GM23338 (cell line): ENCODE data around the gene MBNL1. TPM values are rescaled to one million over a fixed set of nuclear protein-coding genes. Genes with fewer than 3 reads are reported as not detected.
A peak's percentile ranks its signal among the peaks of the same experiment; 100 is the strongest.

Source experiments
- ATAC-seq: fragments of 200-7000 bp; cut with Tn5 transposase; 3 replicates; pipeline ENCODE4 v1.9.1; 2020
- DNase-seq: peaks from one replicate; pipeline ENCODE4 v3.0.0-alpha.2; 2015; ENCODE audit warnings: low spot score
- H2AFZ ChIP-seq: fragments of 200-600 bp; sonication (generic); 2 replicates; pipeline ENCODE4 v1.8.0; 2016; ENCODE audit warnings: antibody characterized with exemption, mild to moderate bottlenecking, moderate library complexity
- H3F3A ChIP-seq: fragments of 200-600 bp; sonication (generic); replicated peaks from 2 replicates; pipeline ENCODE4 v1.8.0; 2017; ENCODE audit warnings: antibody characterized with exemption, mixed run types, low read depth
- H3K27ac ChIP-seq: fragments of 200-600 bp; sonication (generic); 2 replicates; pipeline ENCODE4 v1.6.1; 2016; ENCODE audit warnings: low read depth
- H3K27me3 ChIP-seq: fragments of 200-600 bp; sonication (generic); 2 replicates; pipeline ENCODE4 v1.8.0; 2016; ENCODE audit warnings: mild to moderate bottlenecking, mixed run types, moderate library complexity; ENCODE audit not compliant: insufficient read depth
- H3K36me3 ChIP-seq: fragments of 200-600 bp; sonication (generic); 2 replicates; pipeline ENCODE4 v1.8.0; 2016; ENCODE audit warnings: mild to moderate bottlenecking; ENCODE audit not compliant: insufficient read depth
- H3K4me1 ChIP-seq: fragments of 200-600 bp; sonication (generic); 2 replicates; pipeline ENCODE4 v1.8.0; 2016; ENCODE audit warnings: mild to moderate bottlenecking, moderate library complexity; ENCODE audit not compliant: insufficient read depth
- H3K4me2 ChIP-seq: fragments of 200-600 bp; sonication (generic); 2 replicates; pipeline ENCODE4 v1.7.1; 2017; ENCODE audit warnings: mixed run types
- H3K4me3 ChIP-seq: fragments of 200-600 bp; sonication (generic); 2 replicates; pipeline ENCODE4 v1.6.1; 2016; ENCODE audit warnings: mixed run types
- H3K79me2 ChIP-seq: fragments of 200-600 bp; sonication (generic); replicated peaks from 2 replicates; pipeline ENCODE4 v1.8.0; 2017; ENCODE audit warnings: mild to moderate bottlenecking; ENCODE audit not compliant: insufficient read depth
- H3K9me2 ChIP-seq: fragments of 200-600 bp; sonication (generic); 2 replicates; pipeline ENCODE4 v1.8.0; 2017; ENCODE audit not compliant: insufficient read depth
- H4K20me1 ChIP-seq: fragments of 200-600 bp; sonication (generic); replicated peaks from 2 replicates; pipeline ENCODE4 v1.8.0; 2017; ENCODE audit warnings: mild to moderate bottlenecking; ENCODE audit not compliant: insufficient read depth
- H3K27ac Mint-ChIP-seq: 2 replicates; pipeline ENCODE4 v1.8.0; 2020; ENCODE audit warnings: inconsistent platforms, mild to moderate bottlenecking, moderate library complexity, mixed read lengths
- H3K27me3 Mint-ChIP-seq: 3 replicates; pipeline ENCODE4 v1.8.0; 2022; ENCODE audit warnings: low read depth, mild to moderate bottlenecking, moderate library complexity, mixed read lengths, inconsistent platforms; ENCODE audit not compliant: insufficient read depth, poor library complexity
- H3K36me3 Mint-ChIP-seq: 3 replicates; pipeline ENCODE4 v1.8.0; 2021; ENCODE audit warnings: low read depth, mild to moderate bottlenecking, inconsistent platforms, moderate library complexity, mixed read lengths
- H3K4me1 Mint-ChIP-seq: 3 replicates; pipeline ENCODE4 v1.8.0; 2020; ENCODE audit warnings: mild to moderate bottlenecking, inconsistent platforms, mixed read lengths
- H3K4me3 Mint-ChIP-seq: 3 replicates; pipeline ENCODE4 v1.8.0; 2021; ENCODE audit warnings: moderate library complexity, mild to moderate bottlenecking, inconsistent platforms, mixed read lengths
- H3K9me3 Mint-ChIP-seq: 3 replicates; pipeline ENCODE4 v1.8.0; 2020; ENCODE audit warnings: moderate library complexity, mild to moderate bottlenecking, inconsistent platforms, mixed read lengths
- STAT1 ChIP-seq: IDR thresholded peaks from one replicate; pipeline ENCODE4 v1.6.1; 2016; ENCODE audit warnings: antibody characterized with exemption; ENCODE audit not compliant: unreplicated experiment
- polyA plus RNA-seq: library from polyadenylated mRNA; unstranded; fragments of >200 nt; fragmentation: Nextera tagmentation; extraction: Ambion mirVana; gene quantifications from 2 replicates; pipeline ENCODE4 v1.2.1, GENCODE V29; 2016
- total RNA-seq: library from RNA; depleted of rRNA; stranded (reverse); fragments of >200 nt; shearing (Covaris generic); gene quantifications from 2 replicates; pipeline ENCODE4 v1.2.3, GENCODE V29; 2014
- TF ChIP-seq, protein P1 (sequence below): fragments of 250-450 bp; sonication (Bioruptor Pico); IDR thresholded peaks from 2 replicates; pipeline ENCODE4 v1.5.0; 2020; ENCODE audit warnings: mild to moderate bottlenecking, moderate library complexity
- TF ChIP-seq, protein P2 (sequence below): IDR thresholded peaks from one replicate; pipeline ENCODE4 v1.6.1; 2018; ENCODE audit warnings: antibody characterized with exemption; ENCODE audit not compliant: unreplicated experiment
- TF ChIP-seq, protein P3 (sequence below): IDR thresholded peaks from 2 replicates; pipeline ENCODE4 v1.6.1; 2016; ENCODE audit warnings: antibody characterized with exemption

MBNL1 gene
- total and polyA plus RNA-seq, 2 experiments from 2014 or later = 9.4 to 23.2 TPM

DNA sequence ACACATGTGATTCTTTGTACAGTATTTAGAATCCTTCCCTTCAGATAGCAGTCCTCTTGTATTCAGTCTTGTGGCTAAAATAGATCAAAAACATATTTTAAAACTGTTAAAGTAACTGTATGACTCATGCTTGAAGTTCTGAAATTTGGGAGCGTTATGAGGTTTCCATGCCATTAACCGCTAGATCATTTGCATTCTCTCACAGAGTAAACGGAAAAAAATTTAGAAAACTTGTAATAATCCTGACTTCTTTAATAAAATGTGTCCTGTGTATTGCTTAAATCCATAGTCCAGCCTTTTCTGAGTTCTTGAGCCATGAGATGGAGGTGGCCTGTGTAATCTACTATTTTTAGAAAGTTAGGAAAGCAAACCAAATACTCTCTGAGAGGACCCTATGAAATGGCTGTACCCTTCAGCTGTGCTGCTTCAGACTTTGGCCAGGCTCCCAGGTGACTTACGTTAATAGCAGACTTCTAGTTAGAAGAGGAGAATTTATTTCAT lies 33.8 kb downstream of the MBNL1 start (continued):
- TF ChIP-seq, protein P1, sequence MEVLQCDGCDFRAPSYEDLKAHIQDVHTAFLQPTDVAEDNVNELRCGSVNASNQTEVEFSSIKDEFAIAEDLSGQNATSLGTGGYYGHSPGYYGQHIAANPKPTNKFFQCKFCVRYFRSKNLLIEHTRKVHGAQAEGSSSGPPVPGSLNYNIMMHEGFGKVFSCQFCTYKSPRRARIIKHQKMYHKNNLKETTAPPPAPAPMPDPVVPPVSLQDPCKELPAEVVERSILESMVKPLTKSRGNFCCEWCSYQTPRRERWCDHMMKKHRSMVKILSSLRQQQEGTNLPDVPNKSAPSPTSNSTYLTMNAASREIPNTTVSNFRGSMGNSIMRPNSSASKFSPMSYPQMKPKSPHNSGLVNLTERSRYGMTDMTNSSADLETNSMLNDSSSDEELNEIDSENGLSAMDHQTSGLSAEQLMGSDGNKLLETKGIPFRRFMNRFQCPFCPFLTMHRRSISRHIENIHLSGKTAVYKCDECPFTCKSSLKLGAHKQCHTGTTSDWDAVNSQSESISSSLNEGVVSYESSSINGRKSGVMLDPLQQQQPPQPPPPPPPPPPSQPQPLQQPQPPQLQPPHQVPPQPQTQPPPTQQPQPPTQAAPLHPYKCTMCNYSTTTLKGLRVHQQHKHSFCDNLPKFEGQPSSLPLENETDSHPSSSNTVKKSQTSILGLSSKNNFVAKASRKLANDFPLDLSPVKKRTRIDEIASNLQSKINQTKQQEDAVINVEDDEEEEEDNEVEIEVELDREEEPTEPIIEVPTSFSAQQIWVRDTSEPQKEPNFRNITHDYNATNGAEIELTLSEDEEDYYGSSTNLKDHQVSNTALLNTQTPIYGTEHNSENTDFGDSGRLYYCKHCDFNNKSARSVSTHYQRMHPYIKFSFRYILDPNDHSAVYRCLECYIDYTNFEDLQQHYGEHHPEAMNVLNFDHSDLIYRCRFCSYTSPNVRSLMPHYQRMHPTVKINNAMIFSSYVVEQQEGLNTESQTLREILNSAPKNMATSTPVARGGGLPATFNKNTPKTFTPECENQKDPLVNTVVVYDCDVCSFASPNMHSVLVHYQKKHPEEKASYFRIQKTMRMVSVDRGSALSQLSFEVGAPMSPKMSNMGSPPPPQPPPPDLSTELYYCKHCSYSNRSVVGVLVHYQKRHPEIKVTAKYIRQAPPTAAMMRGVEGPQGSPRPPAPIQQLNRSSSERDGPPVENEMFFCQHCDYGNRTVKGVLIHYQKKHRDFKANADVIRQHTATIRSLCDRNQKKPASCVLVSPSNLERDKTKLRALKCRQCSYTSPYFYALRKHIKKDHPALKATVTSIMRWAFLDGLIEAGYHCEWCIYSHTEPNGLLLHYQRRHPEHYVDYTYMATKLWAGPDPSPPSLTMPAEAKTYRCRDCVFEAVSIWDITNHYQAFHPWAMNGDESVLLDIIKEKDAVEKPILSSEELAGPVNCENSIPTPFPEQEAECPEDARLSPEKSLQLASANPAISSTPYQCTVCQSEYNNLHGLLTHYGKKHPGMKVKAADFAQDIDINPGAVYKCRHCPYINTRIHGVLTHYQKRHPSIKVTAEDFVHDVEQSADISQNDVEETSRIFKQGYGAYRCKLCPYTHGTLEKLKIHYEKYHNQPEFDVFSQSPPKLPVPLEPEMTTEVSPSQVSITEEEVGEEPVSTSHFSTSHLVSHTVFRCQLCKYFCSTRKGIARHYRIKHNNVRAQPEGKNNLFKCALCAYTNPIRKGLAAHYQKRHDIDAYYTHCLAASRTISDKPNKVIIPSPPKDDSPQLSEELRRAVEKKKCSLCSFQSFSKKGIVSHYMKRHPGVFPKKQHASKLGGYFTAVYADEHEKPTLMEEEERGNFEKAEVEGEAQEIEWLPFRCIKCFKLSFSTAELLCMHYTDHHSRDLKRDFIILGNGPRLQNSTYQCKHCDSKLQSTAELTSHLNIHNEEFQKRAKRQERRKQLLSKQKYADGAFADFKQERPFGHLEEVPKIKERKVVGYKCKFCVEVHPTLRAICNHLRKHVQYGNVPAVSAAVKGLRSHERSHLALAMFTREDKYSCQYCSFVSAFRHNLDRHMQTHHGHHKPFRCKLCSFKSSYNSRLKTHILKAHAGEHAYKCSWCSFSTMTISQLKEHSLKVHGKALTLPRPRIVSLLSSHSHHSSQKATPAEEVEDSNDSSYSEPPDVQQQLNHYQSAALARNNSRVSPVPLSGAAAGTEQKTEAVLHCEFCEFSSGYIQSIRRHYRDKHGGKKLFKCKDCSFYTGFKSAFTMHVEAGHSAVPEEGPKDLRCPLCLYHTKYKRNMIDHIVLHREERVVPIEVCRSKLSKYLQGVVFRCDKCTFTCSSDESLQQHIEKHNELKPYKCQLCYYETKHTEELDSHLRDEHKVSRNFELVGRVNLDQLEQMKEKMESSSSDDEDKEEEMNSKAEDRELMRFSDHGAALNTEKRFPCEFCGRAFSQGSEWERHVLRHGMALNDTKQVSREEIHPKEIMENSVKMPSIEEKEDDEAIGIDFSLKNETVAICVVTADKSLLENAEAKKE (CRISPR knock-in tag) = no peak
- TF ChIP-seq STAT1 = no peak

DNA sequence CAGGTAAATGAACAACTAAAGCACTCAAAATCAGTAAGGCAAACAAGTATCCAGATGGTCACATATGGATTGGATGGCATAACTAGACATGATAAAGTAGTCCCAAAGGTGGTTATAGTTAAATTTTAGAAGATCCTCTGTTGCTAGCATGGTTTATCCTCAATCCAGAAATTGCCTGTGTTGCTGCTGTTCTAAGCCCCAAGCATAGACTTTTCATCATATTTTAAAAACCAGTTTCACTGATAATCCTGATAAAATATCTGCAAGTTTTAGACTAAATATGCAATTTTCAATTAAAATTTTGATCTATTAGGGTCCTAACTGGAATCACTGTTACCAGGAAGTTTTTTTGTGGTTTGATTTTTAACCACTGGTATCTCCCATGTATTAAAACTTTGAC lies 35.4 kb downstream of the MBNL1 start:
- no peak overlapping the region; the same call in 1 of the 2 replicates for H3K27ac Mint-ChIP-seq
- no peak overlapping the region for H3K4me3 ChIP-seq
- peaks cover 28% of the 10 kb centered on the region for H3K79me2 ChIP-seq
- no peaks in the 10 kb centered on the region for H4K20me1 ChIP-seq
- H3K4me1 Mint-ChIP-seq = peaks cover 79% of the 10 kb centered on the region
- H3K27me3 Mint-ChIP-seq = no peaks in the 10 kb centered on the region
- no peaks in the 10 kb centered on the region for H3K9me2 ChIP-seq
- peak overlapping the region; percentile 18; the same call in 1 of the 2 replicates for H3K27ac ChIP-seq
- no peaks in the 10 kb centered on the region for H3F3A ChIP-seq
- H3K36me3 Mint-ChIP-seq = no peaks in the 10 kb centered on the region
- H3K27me3 ChIP-seq = no peaks in the 10 kb centered on the region
- no peak for ATAC-seq
- peaks cover 85% of the 10 kb centered on the region for H3K4me1 ChIP-seq
- no peak for DNase-seq
- no peak overlapping the region for H3K4me3 Mint-ChIP-seq
- no peaks in the 10 kb centered on the region for H3K9me3 Mint-ChIP-seq
- peak overlapping the region; percentile 44 for H3K4me2 ChIP-seq
- H2AFZ ChIP-seq = no peak overlapping the region
- no peaks in the 10 kb centered on the region for H3K36me3 ChIP-seq
- TF ChIP-seq, protein P2, sequence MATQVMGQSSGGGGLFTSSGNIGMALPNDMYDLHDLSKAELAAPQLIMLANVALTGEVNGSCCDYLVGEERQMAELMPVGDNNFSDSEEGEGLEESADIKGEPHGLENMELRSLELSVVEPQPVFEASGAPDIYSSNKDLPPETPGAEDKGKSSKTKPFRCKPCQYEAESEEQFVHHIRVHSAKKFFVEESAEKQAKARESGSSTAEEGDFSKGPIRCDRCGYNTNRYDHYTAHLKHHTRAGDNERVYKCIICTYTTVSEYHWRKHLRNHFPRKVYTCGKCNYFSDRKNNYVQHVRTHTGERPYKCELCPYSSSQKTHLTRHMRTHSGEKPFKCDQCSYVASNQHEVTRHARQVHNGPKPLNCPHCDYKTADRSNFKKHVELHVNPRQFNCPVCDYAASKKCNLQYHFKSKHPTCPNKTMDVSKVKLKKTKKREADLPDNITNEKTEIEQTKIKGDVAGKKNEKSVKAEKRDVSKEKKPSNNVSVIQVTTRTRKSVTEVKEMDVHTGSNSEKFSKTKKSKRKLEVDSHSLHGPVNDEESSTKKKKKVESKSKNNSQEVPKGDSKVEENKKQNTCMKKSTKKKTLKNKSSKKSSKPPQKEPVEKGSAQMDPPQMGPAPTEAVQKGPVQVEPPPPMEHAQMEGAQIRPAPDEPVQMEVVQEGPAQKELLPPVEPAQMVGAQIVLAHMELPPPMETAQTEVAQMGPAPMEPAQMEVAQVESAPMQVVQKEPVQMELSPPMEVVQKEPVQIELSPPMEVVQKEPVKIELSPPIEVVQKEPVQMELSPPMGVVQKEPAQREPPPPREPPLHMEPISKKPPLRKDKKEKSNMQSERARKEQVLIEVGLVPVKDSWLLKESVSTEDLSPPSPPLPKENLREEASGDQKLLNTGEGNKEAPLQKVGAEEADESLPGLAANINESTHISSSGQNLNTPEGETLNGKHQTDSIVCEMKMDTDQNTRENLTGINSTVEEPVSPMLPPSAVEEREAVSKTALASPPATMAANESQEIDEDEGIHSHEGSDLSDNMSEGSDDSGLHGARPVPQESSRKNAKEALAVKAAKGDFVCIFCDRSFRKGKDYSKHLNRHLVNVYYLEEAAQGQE = no peak
- TF ChIP-seq, protein P3, sequence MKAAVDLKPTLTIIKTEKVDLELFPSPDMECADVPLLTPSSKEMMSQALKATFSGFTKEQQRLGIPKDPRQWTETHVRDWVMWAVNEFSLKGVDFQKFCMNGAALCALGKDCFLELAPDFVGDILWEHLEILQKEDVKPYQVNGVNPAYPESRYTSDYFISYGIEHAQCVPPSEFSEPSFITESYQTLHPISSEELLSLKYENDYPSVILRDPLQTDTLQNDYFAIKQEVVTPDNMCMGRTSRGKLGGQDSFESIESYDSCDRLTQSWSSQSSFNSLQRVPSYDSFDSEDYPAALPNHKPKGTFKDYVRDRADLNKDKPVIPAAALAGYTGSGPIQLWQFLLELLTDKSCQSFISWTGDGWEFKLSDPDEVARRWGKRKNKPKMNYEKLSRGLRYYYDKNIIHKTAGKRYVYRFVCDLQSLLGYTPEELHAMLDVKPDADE = no peak
- TF ChIP-seq, protein P1 (CRISPR knock-in tag) = no peak
